ENCODE measurements around the gene ACTR8. TPM values are rescaled to one million over a fixed set of nuclear protein-coding genes. Genes with fewer than 3 reads are reported as not detected.

ACTR8 gene
- total and polyA plus RNA-seq, 2 of the 13 experiments (the other 11 are each of a cell fraction or from before 2014, with no cell fraction given), result 15.5 to 29.0 TPM

- peak; percentile 83; the same call in 1 of the 2 replicates for TF ChIP-seq CREB3 (CRISPR knock-in tag; IDR thresholded peaks at IDR 0.05)
- peak; percentile 94; the same call in 1 of the 2 replicates for TF ChIP-seq FOXJ3 (CRISPR knock-in tag; IDR thresholded peaks at IDR 0.05; ENCODE audit: borderline replicate concordance)
- peak; percentile 75 for TF ChIP-seq ZFX (CRISPR knock-in tag; IDR thresholded peaks at IDR 0.05; ENCODE audit: low read depth)
- no peak for TF ChIP-seq MBNL3 (CRISPR knock-in tag; conservative IDR thresholded peaks at IDR 0.05)
- TF ChIP-seq FUBP1 (CRISPR knock-in tag; IDR thresholded peaks at IDR 0.05; ENCODE audit: borderline replicate concordance), result no peak
- no peak for TF ChIP-seq HNRNPLL (IDR thresholded peaks at IDR 0.05; ENCODE audit: low read depth, low read length, poor library complexity, severe bottlenecking)
- TF ChIP-seq, protein P1, sequence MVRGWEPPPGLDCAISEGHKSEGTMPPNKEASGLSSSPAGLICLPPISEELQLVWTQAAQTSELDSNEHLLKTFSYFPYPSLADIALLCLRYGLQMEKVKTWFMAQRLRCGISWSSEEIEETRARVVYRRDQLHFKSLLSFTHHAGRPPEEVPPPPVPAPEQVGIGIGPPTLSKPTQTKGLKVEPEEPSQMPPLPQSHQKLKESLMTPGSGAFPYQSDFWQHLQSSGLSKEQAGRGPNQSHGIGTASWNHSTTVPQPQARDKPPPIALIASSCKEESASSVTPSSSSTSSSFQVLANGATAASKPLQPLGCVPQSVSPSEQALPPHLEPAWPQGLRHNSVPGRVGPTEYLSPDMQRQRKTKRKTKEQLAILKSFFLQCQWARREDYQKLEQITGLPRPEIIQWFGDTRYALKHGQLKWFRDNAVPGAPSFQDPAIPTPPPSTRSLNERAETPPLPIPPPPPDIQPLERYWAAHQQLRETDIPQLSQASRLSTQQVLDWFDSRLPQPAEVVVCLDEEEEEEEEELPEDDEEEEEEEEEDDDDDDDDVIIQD (CRISPR knock-in tag; IDR thresholded peaks at IDR 0.05; ENCODE audit: low read depth), result no peak; the same call in 1 of the 2 replicates
- TF ChIP-seq, protein P2, sequence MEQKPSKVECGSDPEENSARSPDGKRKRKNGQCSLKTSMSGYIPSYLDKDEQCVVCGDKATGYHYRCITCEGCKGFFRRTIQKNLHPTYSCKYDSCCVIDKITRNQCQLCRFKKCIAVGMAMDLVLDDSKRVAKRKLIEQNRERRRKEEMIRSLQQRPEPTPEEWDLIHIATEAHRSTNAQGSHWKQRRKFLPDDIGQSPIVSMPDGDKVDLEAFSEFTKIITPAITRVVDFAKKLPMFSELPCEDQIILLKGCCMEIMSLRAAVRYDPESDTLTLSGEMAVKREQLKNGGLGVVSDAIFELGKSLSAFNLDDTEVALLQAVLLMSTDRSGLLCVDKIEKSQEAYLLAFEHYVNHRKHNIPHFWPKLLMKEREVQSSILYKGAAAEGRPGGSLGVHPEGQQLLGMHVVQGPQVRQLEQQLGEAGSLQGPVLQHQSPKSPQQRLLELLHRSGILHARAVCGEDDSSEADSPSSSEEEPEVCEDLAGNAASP (CRISPR knock-in tag; IDR thresholded peaks at IDR 0.05; ENCODE audit: borderline replicate concordance), result peak; percentile 55; the same call in 1 of the 2 replicates
- TF ChIP-seq MLLT10 (CRISPR knock-in tag; IDR thresholded peaks at IDR 0.05), result no peak
- no peak for TF ChIP-seq ZNF780A (CRISPR knock-in tag; IDR thresholded peaks at IDR 0.05)
- TF ChIP-seq GATAD2A (CRISPR knock-in tag; IDR thresholded peaks at IDR 0.05), result peak; percentile 88
- TF ChIP-seq STAG1 (CRISPR knock-in tag; IDR thresholded peaks at IDR 0.05), result peak; percentile 42
- TF ChIP-seq ZNF33A (CRISPR knock-in tag; IDR thresholded peaks at IDR 0.05; ENCODE audit: borderline replicate concordance), result no peak
- no peak; the same call in 1 of the 2 replicates for TF ChIP-seq SP4 (CRISPR knock-in tag; IDR thresholded peaks at IDR 0.05)
- TF ChIP-seq ZNF781 (CRISPR knock-in tag; IDR thresholded peaks at IDR 0.05; ENCODE audit: borderline replicate concordance, not compliant biosample characterization), result no peak
- no peak for TF ChIP-seq ZNF337 (CRISPR knock-in tag; IDR thresholded peaks at IDR 0.05; ENCODE audit: borderline replicate concordance, low read depth)
- TF ChIP-seq ZFYVE20 (CRISPR knock-in tag; IDR thresholded peaks at IDR 0.05; ENCODE audit: borderline replicate concordance, low read depth), result no peak
- no peak for TF ChIP-seq PHF20 (CRISPR knock-in tag; IDR thresholded peaks at IDR 0.05)
- peak; percentile 43; the same call in 1 of the 2 replicates for TF ChIP-seq TBX2 (CRISPR knock-in tag; IDR thresholded peaks at IDR 0.05; ENCODE audit: borderline replicate concordance)
- TF ChIP-seq ZNF3 (CRISPR knock-in tag; IDR thresholded peaks at IDR 0.05), result no peak
- TF ChIP-seq SMAD9 (CRISPR knock-in tag; IDR thresholded peaks at IDR 0.05), result no peak
- TF ChIP-seq ATRX (CRISPR knock-in tag; IDR thresholded peaks at IDR 0.05; ENCODE audit: borderline replicate concordance), result no peak
- TF ChIP-seq ARHGAP35 (CRISPR knock-in tag; IDR thresholded peaks at IDR 0.05; ENCODE audit: borderline replicate concordance), result no peak
- TF ChIP-seq PHF8 (CRISPR knock-in tag; IDR thresholded peaks at IDR 0.05), result peak; percentile 30; the same call in 1 of the 2 replicates
Observed at GRCh38 chr3:53842436-53843194, 39.3 kb downstream of the ACTR8 start (continued).

Measured in HepG2 (cell line).